Medulla oblongata (tissue), 1 donor: Measurements from ENCODE around the gene MAS1.
"Not testable (repeated sequence)": the region's sequence is repeated elsewhere in the genome, so short reads cannot be mapped to it uniquely, and the experiment has no call there.

Experiments
- DNase-seq: peaks from one replicate; pipeline ENCODE4 v3.0.0-alpha.2; 2015; ENCODE audit errors: extremely low spot score

The MAS1 gene

GRCh38 chr6:159890792-159891191, at the start of gene MAS1:
Gene MAS1, plus strand, starts transcription at chr6:159890988. Its CDS starts 15,968 bp downstream, at chr6:159906956.
- DNase-seq = no peak

GRCh38 chr6:159842035-159842434, 48.8 kb upstream of the MAS1 start:
- DNase-seq = no peak

GRCh38 chr6:159844737-159845645, 45.8 kb upstream of the MAS1 start:
- DNase-seq = no peak

- not testable (repeated sequence) for DNase-seq
These were observed 42.2 kb upstream of the MAS1 start for GRCh38 chr6:159848552-159848951.

- not testable (repeated sequence) for DNase-seq
These were observed 40.9 kb upstream of the MAS1 start for GRCh38 chr6:159849851-159850250.

- peak; percentile 41 for DNase-seq
These were observed 37.9 kb upstream of the MAS1 start for GRCh38 chr6:159852877-159853276.

- no peak for DNase-seq
These were observed 37.0 kb upstream of the MAS1 start for GRCh38 chr6:159853754-159854153.

GRCh38 chr6:159854959-159855358, 35.8 kb upstream of the MAS1 start:
- DNase-seq = no peak

- no peak for DNase-seq
These were observed 32.5 kb upstream of the MAS1 start for GRCh38 chr6:159858259-159858658.

GRCh38 chr6:159860482-159860881, 30.3 kb upstream of the MAS1 start:
- no peak for DNase-seq

GRCh38 chr6:159862103-159862502, 28.7 kb upstream of the MAS1 start:
- DNase-seq = no peak

GRCh38 chr6:159863341-159863740, 27.4 kb upstream of the MAS1 start:
- DNase-seq = peak; percentile 65

- DNase-seq = no peak
These were observed 25.4 kb upstream of the MAS1 start for GRCh38 chr6:159865226-159865920.

GRCh38 chr6:159866286-159867247, 24.2 kb upstream of the MAS1 start:
- DNase-seq = no peak

GRCh38 chr6:159871241-159871640, 19.5 kb upstream of the MAS1 start:
- peak; percentile 62 for DNase-seq

GRCh38 chr6:159871906-159872305, 18.9 kb upstream of the MAS1 start:
- no peak for DNase-seq

- DNase-seq = peak; percentile 73
These were observed 16.4 kb upstream of the MAS1 start for GRCh38 chr6:159874435-159874834.

- no peak for DNase-seq
These were observed 15.6 kb upstream of the MAS1 start for GRCh38 chr6:159875194-159875593.

- DNase-seq = no peak
These were observed 14.5 kb upstream of the MAS1 start for GRCh38 chr6:159876242-159876641.

GRCh38 chr6:159877256-159877808, 13.5 kb upstream of the MAS1 start:
- DNase-seq = no peak

- no peak for DNase-seq
These were observed 12.4 kb upstream of the MAS1 start for GRCh38 chr6:159878341-159878740.
